NCI-H510A (cell line): ENCODE measurements around the gene ADSS1.
A peak's percentile ranks its signal among the peaks of the same experiment; 100 is the strongest.

Experiments
- DNase-seq: peaks from one replicate; lab custom pipeline; 2025; lab: John Stamatoyannopoulos, UW

ADSS1 gene

DNA sequence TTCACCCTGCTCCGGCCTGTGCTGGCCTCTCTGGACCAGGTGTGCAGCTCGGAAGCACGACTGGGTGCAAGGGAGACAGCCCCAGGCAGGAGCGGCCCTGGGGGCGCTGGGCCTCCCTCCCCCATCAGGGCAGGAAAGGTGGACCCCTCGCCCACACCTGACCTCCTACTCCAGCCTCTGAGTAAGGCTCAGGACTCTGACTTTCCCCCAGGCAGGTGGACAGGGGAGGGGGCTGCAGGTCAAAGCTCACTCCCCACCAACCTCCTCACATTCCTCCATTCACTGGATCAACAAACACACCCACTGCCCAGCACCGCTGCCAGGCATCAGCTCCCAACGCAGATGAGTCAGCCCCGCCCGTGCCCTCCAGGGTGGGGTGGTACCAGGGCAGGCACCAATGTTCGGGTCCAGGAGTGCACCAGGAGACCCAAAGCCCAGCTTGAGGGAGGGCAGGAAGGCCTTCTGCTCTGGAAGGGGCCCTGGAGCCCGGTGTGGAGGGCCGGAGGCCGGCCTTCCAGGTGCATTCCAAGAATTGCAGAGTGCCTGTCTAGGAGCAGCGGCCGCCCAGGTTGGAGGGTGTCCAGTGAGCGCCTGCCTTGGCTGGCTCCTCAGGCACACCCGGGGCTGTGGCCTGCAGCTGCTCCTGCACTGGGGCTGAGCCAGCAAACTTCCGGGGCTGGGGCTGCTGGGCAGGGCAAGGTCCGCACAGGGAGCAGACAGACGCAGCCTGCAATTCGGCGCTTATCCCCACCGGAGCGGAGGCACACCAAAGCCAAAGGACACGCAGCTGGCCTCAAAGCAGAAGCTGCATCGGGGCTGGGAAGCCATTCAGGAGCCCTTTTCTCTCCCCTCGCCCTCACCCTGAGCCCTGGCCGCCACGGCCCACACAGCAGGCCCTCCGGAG is 36.2 kb upstream of the ADSS1 start:
- peak; percentile 76 for DNase-seq

DNA sequence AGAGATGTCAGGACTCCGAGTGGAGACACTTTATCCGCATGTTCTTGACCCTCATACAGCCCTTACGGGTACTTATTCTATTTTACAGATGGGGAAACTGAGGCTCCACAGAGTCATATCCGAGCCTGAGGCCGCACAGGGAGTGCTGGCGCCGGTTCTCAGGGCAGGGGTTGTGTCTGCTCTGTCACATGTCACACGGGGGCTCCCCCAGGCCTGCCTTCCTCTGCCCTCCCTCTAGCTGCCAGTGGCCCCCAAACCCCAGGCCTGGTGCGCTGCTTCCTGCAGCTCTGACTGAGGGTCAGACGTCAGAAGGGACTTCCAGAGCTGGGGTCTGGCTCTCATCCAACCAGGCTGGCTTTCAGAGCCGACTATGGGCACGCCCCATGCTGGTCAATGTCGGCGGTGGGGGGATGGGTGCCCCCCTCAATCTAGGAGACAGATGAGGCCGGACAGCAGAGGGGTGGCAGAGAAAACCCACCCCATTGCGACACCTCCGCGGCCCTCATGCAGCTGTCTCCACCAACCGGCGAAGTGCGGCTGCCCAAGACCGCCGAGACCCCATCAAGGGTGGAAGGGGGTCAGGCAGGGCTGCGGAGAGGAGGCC is 35.4 kb upstream of the ADSS1 start:
- DNase-seq, result no peak

DNA sequence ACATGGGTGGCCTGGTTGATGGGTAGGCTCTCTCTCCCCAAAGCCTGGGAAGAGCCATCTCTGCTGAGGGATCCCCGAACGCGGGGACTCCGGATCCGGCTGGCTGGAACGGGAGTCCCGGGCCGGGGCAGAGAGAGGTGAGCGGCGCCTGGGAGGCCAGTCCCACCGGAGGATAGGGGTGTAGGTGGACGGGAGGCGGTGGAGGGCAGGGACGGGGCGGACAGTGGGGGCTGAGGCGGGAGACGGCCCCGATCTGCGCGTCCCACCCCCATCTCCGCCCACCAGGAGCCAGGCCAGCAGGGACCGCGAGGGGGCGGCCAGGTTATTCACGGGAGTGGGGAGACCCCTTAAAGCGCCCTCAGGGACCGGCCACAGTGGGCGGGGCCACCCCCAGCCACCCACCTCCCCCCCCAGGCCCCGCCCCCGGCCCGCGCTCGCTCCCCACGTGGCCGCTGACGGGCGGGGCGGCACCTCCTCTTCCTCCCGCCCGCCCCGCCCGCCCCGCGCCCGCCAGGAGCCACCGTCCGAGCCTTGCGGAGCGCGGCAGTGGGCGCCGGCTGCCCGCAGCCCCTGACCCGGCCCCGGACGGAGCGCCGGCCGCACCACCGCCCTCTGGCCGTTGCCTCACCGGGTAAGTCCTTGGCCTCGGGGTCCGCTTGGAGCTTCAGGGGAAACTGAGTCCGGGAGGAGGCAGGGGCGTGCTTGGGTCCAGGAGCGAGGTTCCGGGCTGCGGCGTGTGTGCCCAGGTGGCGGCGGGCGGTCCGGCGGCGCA is 34.7 kb upstream of the ADSS1 start, which contains the start of gene INF2:
Gene INF2, plus strand, starts transcription at position 510 of the 772 bp plus-strand sequence. CDS start 11,748 bp downstream, outside the sequence.
- peak; percentile 50 for DNase-seq

DNA sequence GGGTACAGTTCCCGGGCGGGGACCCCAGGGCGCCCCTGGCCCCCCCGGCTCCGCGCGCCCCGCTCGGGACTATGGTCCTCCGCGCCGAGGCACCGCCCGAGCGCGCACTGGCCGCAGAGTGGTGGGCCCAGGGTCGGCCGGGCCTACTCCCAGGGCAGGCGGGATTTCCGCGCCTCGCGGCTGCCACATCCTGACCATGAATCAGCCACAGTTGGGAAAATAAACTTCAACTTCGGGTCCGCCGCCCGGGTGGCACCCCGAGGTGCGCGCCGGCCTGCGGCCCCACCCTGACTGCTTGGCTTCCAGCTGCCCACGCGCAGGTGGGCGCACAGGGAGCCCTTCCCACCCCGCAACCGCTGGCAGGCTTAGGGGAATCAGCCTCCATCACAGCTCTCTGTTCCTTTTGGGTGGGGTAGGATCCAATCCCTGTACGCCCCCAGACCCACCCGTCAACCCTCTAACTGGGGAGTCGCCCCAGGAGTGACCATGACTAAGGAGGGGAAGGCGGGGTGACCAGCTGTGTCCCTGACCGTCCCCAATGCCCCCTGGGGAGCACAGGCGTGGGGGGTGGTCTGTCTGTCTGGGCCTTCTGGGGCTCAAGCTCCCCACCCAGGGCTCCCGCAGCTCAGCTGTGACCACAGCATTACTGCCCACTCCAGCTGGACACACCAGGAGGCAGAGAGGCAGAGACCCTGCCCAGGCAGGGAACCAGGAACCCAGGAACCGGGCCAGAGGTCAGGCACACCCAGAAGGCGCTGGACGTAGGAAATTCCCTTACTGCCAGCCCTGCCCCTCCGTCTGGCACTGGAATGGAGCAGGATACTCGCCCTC is 33.9 kb upstream of the ADSS1 start:
- DNase-seq, result no peak

DNA sequence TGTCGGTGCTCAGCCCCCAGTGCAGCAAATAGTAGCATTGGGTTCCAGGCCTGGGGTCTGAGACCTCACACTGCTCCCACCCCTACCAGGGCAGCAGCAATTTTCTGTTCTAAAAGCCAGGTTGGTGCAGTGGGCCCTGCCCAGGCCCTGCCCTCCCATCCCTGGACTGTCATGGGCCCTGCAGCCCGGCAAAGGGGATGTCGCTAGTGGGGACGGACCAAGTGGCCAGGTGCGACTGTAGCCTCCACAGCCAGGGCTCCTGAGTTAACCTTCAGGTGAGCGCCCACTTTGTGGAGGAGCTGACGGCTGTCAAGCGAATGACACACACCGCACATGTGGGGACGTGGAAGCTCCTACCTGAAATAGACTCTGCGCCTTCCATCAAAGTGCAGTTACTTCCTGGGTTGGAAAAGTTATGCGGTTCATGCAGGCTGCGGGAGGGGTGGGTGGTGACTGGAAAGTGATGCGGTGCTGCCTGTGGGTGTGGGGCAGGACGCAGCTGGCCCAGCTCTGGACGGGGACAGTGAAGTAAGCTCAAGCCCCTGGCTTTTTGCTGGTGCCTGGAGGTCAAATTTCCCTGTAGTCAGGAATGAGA is 33.1 kb upstream of the ADSS1 start:
- no peak for DNase-seq

DNA sequence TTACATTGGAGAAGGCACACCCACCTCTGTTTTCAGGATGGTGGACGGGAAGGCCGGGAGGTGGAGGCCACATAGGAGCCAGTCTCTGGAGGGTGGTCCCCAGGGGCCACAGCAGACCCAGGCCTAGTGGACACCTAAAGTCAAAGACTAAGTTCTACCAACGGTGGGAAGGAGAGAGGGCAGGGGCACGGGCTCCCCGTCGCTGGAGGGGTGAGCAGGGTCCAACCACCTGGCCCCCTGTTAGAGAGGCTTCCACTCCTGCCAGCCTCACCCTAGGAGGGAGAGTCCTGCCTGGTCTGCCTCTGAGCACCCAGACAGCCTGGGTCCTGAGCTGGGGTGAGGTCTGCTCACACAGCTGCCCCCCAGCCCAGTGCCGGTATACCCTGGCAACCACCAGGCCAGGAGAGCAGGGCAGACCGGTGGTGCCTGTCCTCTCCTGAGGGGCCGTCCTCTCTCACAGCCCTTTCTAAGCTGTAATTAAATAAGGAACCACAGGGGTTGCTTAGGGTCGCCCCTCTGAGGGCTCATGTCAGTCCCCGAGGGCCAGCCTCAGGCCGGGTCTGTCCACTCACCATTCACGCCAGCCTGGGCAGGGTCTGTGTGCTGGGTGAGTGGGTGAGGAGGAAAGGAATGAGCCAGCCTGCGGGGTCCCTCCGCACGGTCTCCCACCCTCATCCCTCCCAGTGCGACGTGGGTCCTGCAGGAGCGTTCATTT is 32.3 kb upstream of the ADSS1 start:
- no peak for DNase-seq

DNA sequence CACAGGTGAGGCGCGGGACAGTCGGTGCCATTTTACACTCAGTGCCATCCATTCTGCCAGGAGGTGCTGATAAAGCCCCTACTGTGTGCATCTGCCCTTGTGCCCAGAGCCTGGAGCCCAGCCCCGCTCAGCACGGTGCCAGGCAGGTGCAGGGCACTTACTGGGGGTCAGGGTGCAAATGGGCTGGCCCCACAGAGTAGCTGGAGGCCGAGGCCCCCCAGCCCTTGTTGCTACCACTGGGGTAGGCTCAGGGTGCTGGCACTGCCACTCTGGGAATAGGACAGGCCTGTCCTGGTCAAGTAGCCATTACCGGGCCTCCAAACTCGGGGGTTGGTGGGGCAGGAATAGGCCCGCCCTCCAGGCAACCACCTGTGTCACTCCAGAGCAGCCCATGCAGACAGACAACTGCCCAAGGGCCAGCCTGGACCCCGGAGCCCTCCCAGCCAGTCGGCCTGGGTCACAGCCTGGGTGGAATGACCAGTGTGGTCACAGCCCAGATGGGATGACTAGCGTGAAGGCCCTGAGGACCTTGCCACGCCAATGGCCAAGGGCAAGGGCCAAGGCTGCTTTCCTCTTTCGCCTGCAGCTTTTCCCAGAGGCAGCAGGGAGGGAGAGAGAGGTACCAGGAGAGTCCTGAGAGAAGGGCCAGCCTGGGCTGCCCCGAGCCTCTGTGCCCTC is 31.6 kb upstream of the ADSS1 start:
- DNase-seq, result no peak

DNA sequence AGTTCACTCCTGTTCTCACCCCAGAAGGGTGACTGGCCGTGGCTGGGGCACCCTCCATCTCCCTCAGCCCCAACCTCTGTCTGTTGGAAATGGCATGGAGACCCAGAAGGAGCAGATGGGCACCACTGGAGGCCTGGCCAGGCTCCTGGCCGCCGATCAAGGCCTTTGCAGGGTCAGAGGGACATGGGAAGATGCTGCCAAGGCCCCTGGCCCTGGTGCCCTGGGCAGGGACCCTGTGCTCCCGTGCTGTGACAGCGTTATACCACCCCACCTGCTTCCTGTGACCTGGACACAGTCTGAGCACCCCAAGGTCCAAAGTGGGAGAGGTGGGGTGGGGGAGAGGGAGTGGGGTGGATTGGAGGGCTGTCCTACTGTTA is 31.1 kb upstream of the ADSS1 start:
- no peak for DNase-seq

DNA sequence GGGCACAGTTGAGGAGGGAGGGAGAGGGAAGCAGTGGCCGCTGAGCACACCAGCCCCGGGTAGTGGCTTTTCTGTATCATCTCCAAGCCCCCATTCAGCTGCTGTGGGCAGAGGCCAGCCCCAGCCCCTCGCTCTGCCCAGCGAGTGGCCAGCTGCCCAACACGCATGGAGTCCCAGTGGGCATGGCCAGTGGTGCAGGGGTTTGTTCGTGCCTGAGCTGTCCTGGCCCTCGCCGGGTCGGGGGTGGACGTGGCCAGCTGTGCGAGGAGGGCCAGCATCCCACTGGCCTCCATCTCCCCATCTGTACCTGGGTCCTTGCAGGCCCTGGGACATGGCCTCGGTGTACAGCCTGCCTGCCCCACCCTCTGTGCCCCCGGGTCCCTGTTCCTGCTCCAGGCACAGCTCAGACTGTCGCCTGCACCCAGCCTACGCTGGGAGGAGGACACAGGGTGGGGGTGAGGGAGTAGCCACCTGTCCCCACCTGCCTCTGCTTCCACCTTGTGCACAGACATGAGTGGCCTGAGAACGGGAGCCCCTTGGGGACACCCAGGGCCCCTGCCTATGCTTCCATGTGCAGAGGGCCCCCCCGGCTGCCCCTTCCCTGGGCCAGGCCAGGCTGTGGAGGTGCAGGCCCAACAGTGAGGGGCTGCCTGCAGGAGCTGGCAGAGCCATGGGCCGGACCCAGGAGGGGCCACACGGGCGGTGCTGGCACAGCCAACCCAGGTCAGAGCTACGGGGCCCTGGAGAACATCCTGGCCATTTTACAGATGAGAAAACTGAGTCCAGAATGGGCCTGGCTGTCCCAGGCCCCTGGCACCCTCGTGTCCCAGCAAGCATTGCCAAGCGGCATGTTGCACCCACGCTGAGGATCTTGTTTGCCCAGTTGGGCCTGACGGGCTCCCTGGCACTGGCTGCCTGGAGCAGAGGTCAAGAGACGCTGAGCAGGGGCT is 30.3 kb upstream of the ADSS1 start:
- no peak for DNase-seq

DNA sequence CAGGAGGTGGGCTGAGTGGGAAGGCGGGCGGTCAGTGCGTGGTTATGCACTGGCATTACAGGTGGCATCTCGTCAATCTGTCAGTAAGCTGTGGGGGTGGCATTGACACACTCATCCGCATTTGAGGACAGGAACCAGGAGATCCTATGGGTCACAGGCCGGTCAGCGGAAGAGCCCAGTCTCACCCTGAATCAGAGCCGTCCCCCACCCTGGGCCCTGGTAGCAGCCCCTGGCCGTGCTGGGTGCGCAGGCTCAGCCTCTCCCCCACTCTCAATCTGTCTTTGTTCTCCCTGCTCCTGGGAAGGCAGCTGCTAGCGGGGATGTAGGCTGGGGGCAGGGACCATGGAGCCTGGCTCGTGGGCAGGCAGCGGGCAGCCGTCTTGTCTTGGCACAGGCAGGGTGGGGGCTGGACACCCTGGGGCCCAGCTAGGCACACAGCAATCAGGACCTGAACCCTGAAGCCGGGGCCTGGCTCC is 29.5 kb upstream of the ADSS1 start:
- DNase-seq, result no peak

DNA sequence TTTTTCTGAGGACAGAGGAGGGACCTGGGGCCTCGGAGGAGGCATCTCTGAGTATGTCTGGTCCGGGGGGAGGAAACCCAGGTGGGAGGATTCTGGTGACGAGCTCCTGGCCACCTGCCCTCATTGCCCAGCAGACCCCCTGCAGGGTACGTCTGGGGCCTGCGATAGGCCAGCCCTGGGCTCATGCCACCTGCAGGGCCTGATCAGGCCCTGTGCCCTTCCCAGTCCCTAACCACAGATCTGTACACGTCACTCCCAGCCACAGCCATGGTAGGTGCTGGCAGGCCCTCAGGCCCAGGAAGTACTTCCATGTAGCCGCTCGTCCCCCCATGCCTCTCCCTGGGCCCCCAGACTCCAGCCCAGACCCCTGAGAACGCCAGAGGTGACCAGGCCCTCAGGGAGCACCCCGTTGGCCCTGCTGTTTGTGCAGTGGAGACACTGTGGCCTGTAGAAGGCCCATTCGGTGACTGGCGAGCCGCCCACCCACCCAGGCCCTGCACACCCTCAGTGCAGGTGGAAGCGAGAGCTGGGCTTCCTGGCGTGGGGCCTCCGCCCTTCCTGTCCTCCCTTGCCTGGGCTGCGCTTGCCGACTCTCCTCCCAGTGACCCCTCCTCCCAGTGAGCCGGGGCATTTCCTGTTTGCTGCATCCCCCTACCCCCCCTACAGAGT is 28.9 kb upstream of the ADSS1 start:
- DNase-seq, result peak; percentile 90

DNA sequence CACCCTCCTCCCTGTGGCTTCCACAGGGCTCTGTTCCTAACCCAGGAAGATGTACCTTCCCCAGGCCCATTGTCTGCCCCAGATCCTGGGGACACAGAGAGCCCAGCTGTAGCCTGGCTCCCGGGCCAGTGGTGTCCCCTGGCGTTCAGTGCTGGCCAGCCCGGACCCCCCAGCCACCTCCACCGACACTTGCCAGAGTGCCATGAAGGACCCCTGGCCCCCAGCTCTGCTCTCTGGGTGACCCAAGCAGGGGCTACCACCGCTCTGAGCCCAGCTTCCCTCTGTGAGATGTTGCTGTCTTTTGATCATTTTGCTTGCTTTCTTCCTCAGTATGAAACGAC is 28.4 kb upstream of the ADSS1 start:
- no peak for DNase-seq

DNA sequence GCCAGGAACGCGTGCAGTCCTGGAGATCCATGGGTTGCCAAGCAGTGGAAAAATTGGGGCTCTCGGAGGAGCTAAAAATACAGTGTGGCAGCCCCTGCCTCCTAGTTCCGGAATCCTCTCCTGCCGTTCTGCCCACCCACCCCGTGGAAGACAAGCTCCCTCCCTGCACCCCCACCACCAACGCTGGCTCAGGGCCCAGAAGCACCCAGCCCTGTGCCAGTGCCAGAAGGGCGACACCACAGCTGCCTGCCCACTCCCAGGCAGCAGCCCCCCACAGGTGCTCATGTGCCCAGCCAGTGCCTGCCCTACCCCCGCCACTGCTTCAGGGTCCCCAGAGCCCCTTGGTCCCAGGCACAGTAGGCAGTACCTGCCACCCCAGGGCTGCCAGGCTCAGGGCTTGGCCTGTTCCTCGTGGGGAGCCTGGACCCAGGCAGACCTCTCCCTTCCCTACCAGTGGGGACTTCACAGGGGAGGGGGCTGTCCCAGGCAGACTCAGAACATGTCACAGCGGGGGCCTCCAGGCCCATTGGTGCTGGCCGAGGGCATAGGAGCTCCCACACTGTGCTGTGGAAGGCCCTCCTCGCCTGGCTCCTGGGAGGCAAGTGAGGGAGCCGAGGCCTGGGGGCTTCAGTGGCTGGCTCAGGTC is 27.2 kb upstream of the ADSS1 start:
- DNase-seq, result no peak

DNA sequence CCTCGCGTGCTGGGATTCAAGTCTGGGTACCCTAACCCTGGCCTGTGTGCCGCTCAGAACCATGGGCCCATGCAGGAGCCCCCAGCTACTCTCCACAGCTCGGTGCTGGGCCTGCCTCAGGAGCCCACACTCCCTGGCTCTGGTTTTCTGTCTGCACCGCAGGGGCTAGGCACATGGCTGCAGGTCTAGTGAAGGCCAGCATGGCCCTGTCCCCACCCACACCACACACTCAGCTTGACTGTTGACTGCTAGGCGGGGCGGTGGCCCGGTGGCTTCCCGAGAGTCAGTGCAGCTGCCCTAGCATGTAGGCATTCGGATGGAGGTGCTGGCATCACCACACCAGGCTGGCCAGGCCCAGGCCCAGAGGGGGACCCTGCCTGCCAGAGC is 26.7 kb upstream of the ADSS1 start:
- DNase-seq, result no peak

DNA sequence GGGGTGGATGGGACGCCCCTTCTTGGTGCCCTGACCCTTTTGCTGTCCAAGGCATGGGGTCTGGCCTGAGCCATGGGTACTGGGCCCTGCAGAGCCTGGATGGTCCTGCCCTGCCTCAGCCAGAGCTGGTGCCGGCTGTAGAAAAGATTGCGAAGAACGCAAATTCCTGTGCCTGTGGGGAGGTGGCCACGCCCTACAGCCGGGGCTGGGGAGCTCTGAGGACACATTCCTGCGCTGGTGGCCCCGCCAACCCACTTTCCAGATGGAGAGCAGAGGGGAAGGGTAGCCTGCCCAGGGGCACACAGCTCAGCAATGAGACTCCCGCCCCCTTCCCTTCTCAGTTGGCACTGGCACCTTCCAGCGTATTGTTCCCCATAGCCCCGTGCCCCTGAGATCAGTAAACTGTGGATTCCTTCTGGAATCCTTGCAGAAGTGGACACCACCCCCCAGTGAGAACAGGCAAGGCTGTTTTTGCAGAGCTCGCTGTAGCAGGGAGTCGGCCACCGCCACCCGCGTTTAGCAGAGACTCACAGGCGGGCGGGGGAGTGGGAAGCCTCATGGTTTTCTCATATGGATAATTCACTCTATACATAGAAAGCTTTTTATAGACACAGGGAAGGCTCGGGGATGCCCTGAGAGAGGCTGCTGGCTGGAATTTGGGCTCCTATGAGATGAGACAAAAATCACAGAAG is 26.0 kb upstream of the ADSS1 start:
- no peak for DNase-seq

DNA sequence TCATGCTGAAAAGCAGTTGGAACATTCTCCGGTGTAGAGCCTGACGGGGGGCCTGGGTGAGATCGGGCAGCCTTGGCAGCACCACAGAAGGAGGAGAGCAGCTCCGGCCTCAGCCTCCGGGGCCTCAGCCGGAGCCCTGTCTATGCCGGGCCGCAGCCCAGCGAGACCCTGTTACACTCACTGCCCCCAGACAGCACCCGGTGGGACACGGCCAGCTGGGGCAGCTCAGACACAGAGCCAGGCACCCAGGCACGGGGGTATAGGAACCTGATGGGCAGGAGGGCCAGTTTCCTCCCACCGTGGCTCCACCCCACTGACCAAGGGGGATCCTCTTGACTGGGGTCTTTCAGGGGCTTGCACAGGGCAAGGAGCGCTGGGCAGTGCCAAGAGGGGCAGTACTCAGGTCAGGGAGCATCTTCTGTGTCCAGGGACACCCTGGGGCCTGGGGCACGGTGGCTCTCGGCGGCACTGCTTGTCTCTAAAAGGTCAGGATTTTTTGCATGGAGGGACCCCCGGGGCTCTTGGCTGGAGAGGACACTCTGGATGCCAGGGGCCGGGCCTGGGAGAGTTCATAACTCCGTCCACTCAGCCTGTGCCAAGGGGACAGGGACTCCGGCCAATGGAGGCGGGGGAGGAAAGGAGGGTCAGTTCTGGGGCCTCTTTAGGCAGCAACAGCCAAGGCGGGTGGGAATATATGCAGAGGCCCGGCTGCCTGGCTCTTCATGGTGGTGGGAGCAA is 25.2 kb upstream of the ADSS1 start:
- DNase-seq, result no peak

DNA sequence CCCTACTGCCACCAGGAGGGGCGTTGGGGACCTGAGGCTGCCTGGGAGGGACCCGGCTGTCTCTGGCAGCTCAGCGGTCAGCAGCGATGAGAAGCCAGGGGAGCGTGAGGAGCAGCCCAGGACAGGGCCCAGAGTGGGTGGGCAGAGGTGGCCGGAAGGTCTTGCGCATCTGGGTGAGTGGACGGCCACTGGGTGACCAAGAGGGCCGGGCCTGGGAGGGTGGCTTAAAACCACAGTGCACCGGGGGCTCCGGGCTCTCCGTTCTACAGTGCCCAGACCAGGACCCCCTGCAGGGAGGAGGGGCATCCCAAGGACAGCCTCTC is 24.6 kb upstream of the ADSS1 start:
- DNase-seq, result no peak
